K562 (cell line): ENCODE data around the gene HMGCL. TPM values are rescaled to one million over a fixed set of nuclear protein-coding genes. Genes with fewer than 3 reads are reported as not detected.

Source experiments
- ATF1 ChIP-seq, 2 experiments: fragments of 450-650 bp in 1 of 2; IDR thresholded peaks; 2 replicates each; pipeline ENCODE4 v1.6.1; 2016; ENCODE audit warnings: missing compliant biosample characterization in 1 of 2, missing genetic modification characterization in 1 of 2
- ATF3 ChIP-seq, 2 experiments: fragments of 450-650 bp in 1 of 2; sonication (generic) in 1 of 2; formaldehyde crosslinking in 1 of 2; IDR thresholded peaks in 1 of 2; conservative IDR thresholded peaks in 1 of 2; 2 replicates each; pipeline versions ENCODE4 v1.6.1 to v1.8.1; 2016 to 2023; ENCODE audit warnings: mild to moderate bottlenecking in 2 of 2, moderate library complexity in 2 of 2, inconsistent platforms in 1 of 2, missing genetic modification reagents in 1 of 2
- DMBX1 ChIP-seq: fragments of 250-450 bp; sonication (Bioruptor Pico); IDR thresholded peaks from 2 replicates; pipeline ENCODE4 v1.8.0; 2022; ENCODE audit warnings: inconsistent platforms, mild to moderate bottlenecking, moderate library complexity, borderline replicate concordance
- DPF2 ChIP-seq: fragments of 450-650 bp; IDR thresholded peaks from 2 replicates; pipeline ENCODE4 v1.6.1; 2016
- ETV6 ChIP-seq, 3 experiments: fragments of 150-350 bp in 1 of 3; sonication (generic) in 1 of 3; formaldehyde crosslinking in 1 of 3; IDR thresholded peaks; 2 replicates each; pipeline versions ENCODE4 v1.6.1 to v1.8.0; 2014 to 2022; ENCODE audit warnings: borderline replicate concordance in 2 of 3, low read depth in 2 of 3, antibody characterized with exemption in 1 of 3, low read length in 1 of 3, mild to moderate bottlenecking in 1 of 3, missing genetic modification reagents in 1 of 3
- IRF9 ChIP-seq: fragments of 450-650 bp; IDR thresholded peaks from 2 replicates; pipeline ENCODE4 v1.6.1; 2016; ENCODE audit warnings: missing biosample characterization, missing genetic modification characterization
- MED1 ChIP-seq: sonication (generic); formaldehyde crosslinking; IDR thresholded peaks from 2 replicates; pipeline ENCODE4 v1.8.1; 2023; ENCODE audit warnings: missing genetic modification reagents, borderline replicate concordance
- MNT ChIP-seq, 2 experiments: fragments of 450-650 bp; conservative IDR thresholded peaks; 2 replicates each; pipeline ENCODE4 v1.6.1; 2017; ENCODE audit warnings: mild to moderate bottlenecking in 2 of 2, moderate library complexity in 2 of 2
- RBM39 ChIP-seq: fragments of 200-400 bp; formaldehyde crosslinking; optimal IDR thresholded peaks from 2 replicates; pipeline ENCODE3; 2018; ENCODE audit warnings: low read depth, low read length
- RFX7 ChIP-seq: fragments of 250-450 bp; sonication (Bioruptor Pico); IDR thresholded peaks from 2 replicates; pipeline ENCODE4 v1.5.1; 2021; ENCODE audit warnings: mild to moderate bottlenecking
- SIX5 ChIP-seq, 2 experiments: IDR thresholded peaks; 2 replicates each; pipeline ENCODE4 v1.6.1; 2011; ENCODE audit warnings: low read length in 2 of 2, borderline replicate concordance in 1 of 2, low read depth in 1 of 2, mild to moderate bottlenecking in 1 of 2, moderate library complexity in 1 of 2; ENCODE audit not compliant: insufficient read depth in 1 of 2
- SNIP1 ChIP-seq: fragments of 450-650 bp; IDR thresholded peaks from 2 replicates; pipeline ENCODE4 v1.7.1; 2017; ENCODE audit warnings: low read depth, mild to moderate bottlenecking
- TBP ChIP-seq: optimal IDR thresholded peaks from 2 replicates; pipeline ENCODE3; 2011; ENCODE audit warnings: low read depth, low read length, improper control_type of control experiment
- TCF15 ChIP-seq: fragments of 250-450 bp; sonication (Bioruptor Pico); IDR thresholded peaks from 2 replicates; pipeline ENCODE4 v1.8.0; 2022; ENCODE audit warnings: moderate library complexity, mild to moderate bottlenecking, inconsistent platforms
- THRA ChIP-seq: fragments of 450-650 bp; IDR thresholded peaks from 2 replicates; pipeline ENCODE4 v1.6.1; 2017; ENCODE audit warnings: mild to moderate bottlenecking, moderate library complexity
- TRIM25 ChIP-seq: fragments of 450-650 bp; IDR thresholded peaks from 2 replicates; pipeline ENCODE4 v1.7.0; 2016; ENCODE audit warnings: borderline replicate concordance
- USF1 ChIP-seq: sonication (generic); formaldehyde crosslinking; IDR thresholded peaks from 2 replicates; pipeline ENCODE4 v1.9.0; 2022; ENCODE audit warnings: mild to moderate bottlenecking, missing genetic modification reagents
- ZBTB1 ChIP-seq: sonication (generic); formaldehyde crosslinking; IDR thresholded peaks from 2 replicates; pipeline ENCODE4 v1.8.1; 2023; ENCODE audit warnings: missing genetic modification reagents, low read depth, mild to moderate bottlenecking, borderline replicate concordance
- polyA plus RNA-seq, 8 experiments: library from polyadenylated mRNA; depleted of rRNA in 4 of 8; stranded (reverse) in 5 of 8; unstranded in 3 of 8; fragments of >200 nt; fragmentation: Nextera tagmentation in 2 of 8; fragmentation: Illumina TruSeq in 1 of 8; extraction: Ambion mirVana in 2 of 8; extraction: Trizol in 1 of 8; gene quantifications; 2 replicates each; pipeline versions ENCODE4 v1.2.1 to v1.2.3, GENCODE V29; 2011 to 2014; ENCODE audit warnings: inconsistent platforms in 1 of 8, missing spikeins in 1 of 8
- total RNA-seq, 7 experiments: library from RNA; depleted of rRNA in 6 of 7; stranded (reverse); fragments of >200 nt in 6 of 7; fragmentation: Illumina TruSeq in 2 of 7; extraction: Trizol in 2 of 7; gene quantifications; 2 replicates each; pipeline versions ENCODE4 v1.2.1 to v1.2.3, GENCODE V29; 2011 to 2021; ENCODE audit warnings: low replicate concordance in 1 of 7

The HMGCL gene
- total and polyA plus RNA-seq, 9 of the 15 experiments (the other 6 are each of a cell fraction or from before 2014, with no cell fraction given), result 18.0 to 82.2 (median 24.2) TPM

GRCh38 chr1:23868557-23869016 is 43.4 kb upstream of the HMGCL start (continued):
- no peak for TF ChIP-seq MNT (conservative IDR thresholded peaks at IDR 0.05)
- peak; percentile 29 for TF ChIP-seq TBP
- TF ChIP-seq THRA, result no peak
- no peak for TF ChIP-seq MED1
- peak; percentile 39 for TF ChIP-seq RBM39
- TF ChIP-seq SIX5 (IDR thresholded peaks at IDR 0.05; ENCODE audit: borderline replicate concordance in 1 of 2, insufficient read depth in 1 of 2, low read depth in 1 of 2, low read length in 2 of 2), result no peak
- no peak for TF ChIP-seq ZBTB1 (CRISPR knock-in tag)
- TF ChIP-seq ETV6 (IDR thresholded peaks at IDR 0.05; ENCODE audit: borderline replicate concordance in 1 of 2, low read depth in 2 of 2, low read length in 1 of 2), result peak; percentile 6; a peak in 1 of 4 replicates
- TF ChIP-seq ETV6 (CRISPR knock-in tag; IDR thresholded peaks at IDR 0.05; ENCODE audit: borderline replicate concordance), result no peak
- TF ChIP-seq DMBX1, result peak; percentile 38; the same call in 1 of the 2 replicates
- TF ChIP-seq ATF3 (IDR thresholded peaks at IDR 0.05), result no peak
- TF ChIP-seq ATF3 (CRISPR knock-in tag; conservative IDR thresholded peaks at IDR 0.05), result peak; percentile 51; the same call in 1 of the 2 replicates
- no peak for TF ChIP-seq SNIP1
- TF ChIP-seq RFX7 (CRISPR knock-in tag), result no peak
- TF ChIP-seq TRIM25, result 0 out of 2 replicates have a peak, but pooled peaks have one; percentile 10
- no peak for TF ChIP-seq ATF1 (CRISPR knock-in tag; IDR thresholded peaks at IDR 0.05)
- TF ChIP-seq ATF1 (tag; IDR thresholded peaks at IDR 0.05), result 0 out of 2 replicates have a peak, but pooled peaks have one; percentile 19
- no peak for TF ChIP-seq IRF9 (tag)
- TF ChIP-seq DPF2, result peak; percentile 63
- peak; percentile 71; the same call in 1 of the 2 replicates for TF ChIP-seq TCF15 (CRISPR knock-in tag)
- no peak for TF ChIP-seq USF1
